NCI-H2081 treated with DMSO at 0.1 percent for 48 hours (cell line): ENCODE measurements around the gene BPHL.
"Not testable (repeated sequence)": the region's sequence is repeated elsewhere in the genome, so short reads cannot be mapped to it uniquely, and the experiment has no call there.

Source experiments
- DNase-seq: peaks from one replicate; lab custom pipeline; 2025; lab: John Stamatoyannopoulos, UW

The BPHL gene

GRCh38 chr6:3179945-3180344 is 61.4 kb downstream of the BPHL start:
- not testable (repeated sequence) for DNase-seq

DNA sequence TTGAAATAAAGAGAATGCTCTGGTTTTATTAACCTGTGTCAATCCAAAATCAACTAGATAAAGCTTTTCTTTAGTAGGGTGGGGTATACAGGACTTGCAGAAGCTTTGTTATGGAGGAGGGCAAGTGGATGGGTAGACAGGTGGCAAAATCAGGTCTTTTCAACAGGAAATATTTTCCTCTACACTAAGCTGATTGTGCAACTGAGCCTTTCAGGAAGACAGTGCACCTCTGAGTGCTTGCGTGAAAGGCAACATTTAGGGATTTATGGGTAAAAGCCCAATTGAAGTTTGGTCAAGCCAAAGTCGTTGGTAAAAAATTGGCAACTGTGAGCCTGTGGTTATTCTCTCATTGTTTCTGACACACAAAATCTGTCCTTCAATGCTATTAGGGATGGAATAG is 62.6 kb downstream of the BPHL start:
- no peak for DNase-seq

GRCh38 chr6:3183066-3183465 is 64.6 kb downstream of the BPHL start:
- DNase-seq: no peak

GRCh38 chr6:3186974-3187382 is 68.5 kb downstream of the BPHL start:
- DNase-seq: no peak

GRCh38 chr6:3188262-3188661 is 69.8 kb downstream of the BPHL start:
- no peak for DNase-seq

- DNase-seq: not testable (repeated sequence)
Measured at GRCh38 chr6:3189192-3189591, 70.7 kb downstream of the BPHL start.

- DNase-seq: no peak
Measured at GRCh38 chr6:3190056-3190455, 71.5 kb downstream of the BPHL start.

- no peak for DNase-seq
Measured at GRCh38 chr6:3190779-3191178, 72.3 kb downstream of the BPHL start.

DNA sequence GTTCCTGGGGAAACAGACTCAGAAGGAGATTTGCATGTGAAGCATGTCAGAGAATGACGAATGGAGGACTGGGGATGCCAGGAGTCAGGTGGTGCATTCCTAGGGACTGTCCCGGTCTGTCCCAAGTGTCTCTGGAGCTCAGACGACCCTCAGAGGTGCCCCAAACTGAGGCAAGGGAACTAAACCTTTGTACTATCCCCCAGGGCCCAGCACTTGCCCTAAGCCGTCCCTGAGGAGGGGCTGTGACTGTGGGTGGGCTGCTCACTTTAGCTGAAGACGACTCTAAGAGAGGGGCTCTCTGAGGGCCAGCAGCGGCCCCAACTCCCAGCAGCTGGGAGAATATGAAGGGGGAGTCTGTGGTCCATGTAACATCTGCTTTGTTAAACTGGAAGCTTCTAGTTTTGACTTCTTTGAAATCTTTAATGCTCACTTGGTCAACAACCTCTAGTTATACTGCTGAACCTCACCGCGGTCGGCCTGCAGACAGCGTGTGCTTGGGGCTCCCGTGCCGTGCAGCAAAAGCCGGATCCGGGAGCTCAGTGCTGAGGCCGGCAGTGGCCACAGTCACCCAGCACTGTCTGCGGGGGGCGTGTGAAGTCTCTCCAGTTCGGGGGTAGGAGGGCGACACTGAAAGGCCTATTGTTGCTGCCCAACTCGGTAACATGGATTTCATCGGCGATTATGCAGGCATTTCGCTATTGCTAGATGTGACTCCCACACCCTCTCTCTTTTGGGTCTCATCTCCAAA is 74.8 kb downstream of the BPHL start:
- DNase-seq: no peak

DNA sequence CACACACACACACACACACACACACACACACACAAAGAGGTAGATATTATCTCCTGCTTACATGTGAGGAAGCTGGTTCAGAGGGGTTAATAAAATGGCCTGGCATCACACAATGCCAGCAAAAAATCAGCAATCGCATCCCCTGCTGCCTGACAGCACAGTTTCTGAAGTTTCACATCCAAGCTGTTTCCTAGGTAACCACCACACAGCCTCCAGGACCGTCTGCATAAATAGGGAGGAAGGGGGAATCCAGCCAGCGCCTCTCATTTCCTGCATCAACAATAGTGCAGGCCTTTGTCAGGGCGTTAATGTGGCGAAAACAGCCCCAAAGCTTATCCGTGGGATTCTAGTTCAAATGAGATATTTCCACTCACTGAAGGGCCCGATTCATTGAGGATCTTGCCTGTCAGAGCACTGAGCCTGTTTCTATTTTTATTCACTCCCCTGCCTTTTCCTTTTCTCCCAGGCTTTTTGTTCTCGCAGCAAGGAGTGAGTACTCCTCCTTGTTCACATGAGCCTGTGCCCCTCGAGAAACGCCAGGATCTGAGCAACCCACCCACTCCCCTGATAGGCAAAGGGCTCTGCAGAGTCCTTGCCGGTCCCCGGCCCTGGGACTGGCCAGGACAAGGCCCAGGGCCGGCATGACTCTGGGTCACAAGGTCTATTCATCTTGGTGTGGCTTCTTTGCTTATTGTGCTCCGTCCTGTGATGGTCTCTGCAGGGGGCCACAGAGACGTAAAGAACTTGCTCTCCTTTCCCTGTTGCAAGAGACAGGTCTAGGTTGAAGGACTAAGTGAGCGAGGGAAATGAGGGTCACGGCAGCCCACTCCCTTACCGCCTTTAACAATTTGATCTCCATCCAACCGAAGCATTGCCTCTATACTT is 76.3 kb downstream of the BPHL start:
- DNase-seq: no peak

DNA sequence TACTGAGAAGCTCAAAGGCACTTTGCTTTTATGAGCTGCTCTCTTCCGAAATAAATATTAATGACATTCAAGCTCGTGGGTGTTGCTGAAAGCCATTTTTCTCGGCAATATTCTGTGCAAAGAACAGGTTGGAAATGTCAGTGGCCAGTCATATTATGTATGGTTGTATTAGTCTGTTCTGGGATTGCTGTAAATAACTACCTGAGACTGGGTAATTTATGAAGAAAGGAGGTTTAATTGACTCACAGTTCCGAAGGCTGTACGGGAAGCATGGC is 76.8 kb downstream of the BPHL start:
- no peak for DNase-seq

DNA sequence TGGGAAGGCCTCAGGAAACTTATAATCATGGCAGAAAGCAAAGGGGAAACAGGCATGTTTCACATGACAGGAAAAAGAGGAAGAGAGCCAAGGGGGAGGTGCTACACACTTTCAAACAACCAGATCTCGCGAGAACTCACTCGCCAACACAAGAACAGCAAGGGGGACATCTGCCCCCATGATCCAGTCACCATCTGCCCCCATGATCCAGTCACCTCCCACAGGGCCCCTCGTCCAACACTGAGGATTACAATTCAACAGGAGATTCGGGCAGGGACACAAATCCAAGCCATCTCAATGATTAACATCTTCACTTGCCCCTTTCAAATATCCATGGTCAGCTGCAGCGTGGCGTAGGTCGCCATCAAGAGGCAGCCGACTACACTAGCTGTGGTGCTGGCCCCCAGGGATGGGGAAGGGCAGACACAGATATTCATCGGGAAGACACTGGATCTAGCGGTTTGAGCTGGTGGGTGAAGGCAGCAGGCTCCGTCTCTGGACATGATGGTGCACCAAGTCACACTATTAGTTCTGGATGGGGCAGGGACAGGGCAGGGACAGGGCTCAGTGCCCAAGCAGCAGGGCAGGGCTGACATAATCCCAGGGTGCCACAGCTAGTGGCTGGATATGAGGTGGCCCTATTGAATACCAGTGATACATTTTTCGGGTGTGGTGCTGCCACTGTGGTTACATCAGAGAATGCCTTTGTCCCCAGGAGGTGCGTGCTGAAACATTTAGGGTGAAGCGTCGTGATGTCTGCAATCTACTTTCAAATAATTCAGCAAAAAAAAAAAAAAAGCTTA is 77.4 kb downstream of the BPHL start:
- DNase-seq: no peak

DNA sequence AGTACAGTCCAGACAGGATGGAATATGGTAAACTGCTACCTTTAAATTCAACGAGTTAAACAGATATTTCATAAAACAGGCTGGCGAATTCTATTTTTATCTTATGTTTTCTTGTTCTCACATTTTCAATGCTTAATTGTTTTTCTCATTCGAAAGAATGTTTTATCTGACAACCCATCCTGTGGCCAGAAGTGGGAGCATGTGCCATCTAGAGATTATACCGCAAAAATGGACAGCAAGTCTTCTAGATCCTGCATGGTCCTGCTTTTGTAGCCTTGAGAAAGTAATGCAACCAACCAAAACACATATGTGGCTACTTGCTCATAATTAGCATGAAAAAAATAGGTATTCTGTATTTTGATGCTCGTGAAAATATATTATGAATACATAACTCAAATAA is 78.3 kb downstream of the BPHL start:
- no peak for DNase-seq

DNA sequence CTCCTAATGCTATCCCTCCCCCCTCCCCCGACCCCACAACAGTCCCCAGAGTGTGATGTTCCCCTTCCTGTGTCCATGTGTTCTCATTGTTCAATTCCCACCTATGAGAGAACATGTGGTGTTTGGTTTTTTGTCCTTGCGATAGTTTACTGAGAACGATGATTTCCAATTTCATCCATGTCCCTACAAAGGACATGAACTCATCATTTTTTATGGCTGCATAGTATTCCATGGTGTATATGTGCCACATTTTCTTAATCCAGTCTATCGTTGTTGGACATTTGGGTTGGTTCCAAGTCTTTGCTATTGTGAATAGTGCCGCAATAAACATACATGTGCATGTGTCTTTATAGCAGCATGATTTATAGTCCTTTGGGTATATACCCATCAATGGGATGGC is 79.2 kb downstream of the BPHL start:
- DNase-seq: not testable (repeated sequence)

DNA sequence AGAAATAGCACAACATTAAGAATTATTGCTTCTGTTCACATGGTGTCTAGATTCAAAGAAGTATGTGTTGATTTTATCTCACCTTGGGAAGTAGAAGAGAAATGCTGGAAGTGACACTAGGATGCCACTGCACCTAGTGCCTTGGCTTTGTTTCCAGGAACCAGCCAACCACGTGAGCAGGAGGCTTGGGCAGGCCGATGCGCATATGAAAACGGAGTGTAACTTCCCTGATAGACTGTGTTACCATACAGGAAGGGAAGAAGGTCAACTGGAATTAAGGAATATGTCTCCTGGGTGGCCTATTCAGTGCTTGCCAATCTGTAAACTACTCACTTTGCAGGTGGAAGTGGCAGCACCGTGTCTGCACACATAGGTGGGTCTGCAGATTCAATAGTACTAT is 80.9 kb downstream of the BPHL start:
- no peak for DNase-seq

- DNase-seq: no peak
Measured at GRCh38 chr6:3200682-3201081, 82.2 kb downstream of the BPHL start.

DNA sequence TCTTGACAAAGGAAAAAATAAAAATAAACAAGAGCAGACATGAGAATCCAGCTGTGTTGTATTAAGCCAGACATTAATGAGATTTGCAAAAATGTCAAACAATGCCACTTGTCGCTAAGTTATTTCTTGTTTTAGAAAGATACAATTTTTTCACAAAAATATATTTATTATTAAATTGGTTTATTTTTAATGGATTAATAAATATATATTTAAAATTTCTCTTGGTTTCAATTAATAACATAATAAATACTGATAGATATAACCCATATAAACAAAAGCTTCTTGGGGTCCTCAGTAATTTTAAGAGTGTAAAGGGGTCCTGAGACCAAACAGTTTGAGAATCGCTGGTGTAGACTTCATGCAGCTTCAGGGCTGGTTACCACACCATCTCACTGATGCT is 82.9 kb downstream of the BPHL start:
- DNase-seq: no peak
